Stimulated activated CD8-positive, alpha-beta memory T cell treated with anti-CD3 and anti-CD28 coated beads, Interleukin-12 subunit alpha, Interleukin-12 subunit beta, amount 100 ng/mL, for 4 hours (primary cell): ENCODE measurements around the gene MICAL3.
A peak's percentile ranks its signal among the peaks of the same experiment; 100 is the strongest.

Source experiments
- DNase-seq: peaks from one replicate; pipeline ENCODE4 v3.0.0-alpha.2; 2020; ENCODE audit warnings: low read depth

MICAL3 gene

GRCh38 chr22:17751596-17751995 is 272.8 kb downstream of the MICAL3 start:
- DNase-seq, result no peak

GRCh38 chr22:17749605-17750395 is 274.6 kb downstream of the MICAL3 start:
- no peak for DNase-seq

GRCh38 chr22:17748555-17749353 is 275.6 kb downstream of the MICAL3 start:
- DNase-seq, result no peak

DNA sequence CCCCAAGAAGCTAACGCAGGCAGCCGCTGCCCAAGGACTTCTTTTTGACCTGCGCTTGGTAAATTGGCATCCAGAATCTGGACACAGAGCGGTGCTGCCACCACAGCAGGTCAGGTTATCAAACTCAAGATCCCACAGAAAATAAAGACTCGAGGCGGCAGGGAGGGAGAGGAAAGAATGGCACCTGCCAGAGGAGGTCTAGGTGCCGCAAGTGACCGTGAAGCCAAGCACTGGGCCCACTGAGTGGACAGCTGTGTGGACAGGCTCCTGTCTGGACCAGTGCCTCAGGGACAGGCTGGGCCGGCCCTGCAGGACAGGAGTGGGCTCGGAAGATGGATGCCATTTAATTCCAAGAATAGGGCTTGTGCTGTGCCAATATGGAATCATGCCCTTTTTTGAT is 277.4 kb downstream of the MICAL3 start:
- no peak for DNase-seq

DNA sequence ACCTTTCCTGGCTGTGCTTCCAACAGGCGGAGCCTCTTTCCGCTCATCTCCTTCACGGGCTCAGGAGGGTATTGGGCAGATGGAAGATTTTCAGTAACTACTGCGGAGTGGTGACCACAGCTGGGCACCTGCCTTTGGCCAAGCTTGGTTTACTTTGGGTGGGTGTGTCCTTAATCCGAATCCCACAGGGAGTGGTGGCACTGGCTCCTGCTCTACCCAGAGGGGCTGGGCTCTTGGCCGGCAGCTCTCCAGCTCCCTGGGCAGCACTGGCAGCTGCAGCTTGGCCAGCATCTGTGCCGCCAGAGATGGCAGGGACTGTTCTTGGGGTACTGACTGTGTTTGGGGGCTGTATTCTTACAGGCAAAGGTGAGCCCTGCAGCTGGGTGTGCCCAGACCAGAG is 279.9 kb downstream of the MICAL3 start:
- DNase-seq, result no peak

- DNase-seq, result no peak
These were observed 280.5 kb downstream of the MICAL3 start for GRCh38 chr22:17743661-17744411.

- DNase-seq, result peak; percentile 18
These were observed 281.8 kb downstream of the MICAL3 start for GRCh38 chr22:17742527-17742902.

- DNase-seq, result no peak
These were observed 282.4 kb downstream of the MICAL3 start for GRCh38 chr22:17741866-17742526.

DNA sequence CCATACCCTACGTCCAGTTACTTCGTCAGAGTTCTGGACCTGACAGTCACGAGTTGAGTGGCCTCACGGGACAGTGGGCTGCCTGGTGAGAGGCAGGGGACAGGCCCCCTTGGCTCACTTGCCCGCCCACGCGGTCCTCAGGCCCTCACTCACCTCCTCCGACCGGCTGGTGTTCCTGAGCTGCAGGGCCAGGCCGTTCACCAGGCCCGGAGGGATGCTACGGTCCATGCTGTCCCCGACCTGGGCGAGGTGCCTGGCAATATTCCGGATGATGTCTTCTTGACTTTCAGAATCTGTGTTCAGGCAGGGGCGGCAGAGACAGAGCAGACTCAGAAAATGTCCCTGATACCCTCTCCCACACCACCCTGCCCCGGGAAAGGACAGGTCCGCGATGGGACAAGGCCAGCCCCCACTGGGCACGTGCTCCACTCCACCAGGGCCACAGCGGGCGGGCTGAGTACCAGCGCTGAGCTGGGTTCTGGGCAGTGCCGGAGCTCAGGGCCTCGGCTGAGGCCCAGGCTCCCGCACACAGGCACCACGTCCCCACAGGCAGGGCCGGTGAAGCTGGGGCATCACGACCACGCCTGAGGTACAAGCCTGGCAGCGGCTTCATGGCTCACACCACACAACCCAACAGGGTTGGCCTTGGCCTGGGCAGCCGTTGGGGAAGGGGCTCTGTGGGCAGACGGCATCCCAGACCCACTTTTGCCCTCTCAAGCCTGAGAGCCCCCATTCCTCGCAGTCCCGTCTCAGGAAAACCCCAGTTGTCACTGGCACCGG is 285.0 kb downstream of the MICAL3 start:
- DNase-seq, result no peak

GRCh38 chr22:17738386-17739128 is 285.8 kb downstream of the MICAL3 start:
- no peak for DNase-seq
